ENCODE data around the gene FAH.

DNA sequence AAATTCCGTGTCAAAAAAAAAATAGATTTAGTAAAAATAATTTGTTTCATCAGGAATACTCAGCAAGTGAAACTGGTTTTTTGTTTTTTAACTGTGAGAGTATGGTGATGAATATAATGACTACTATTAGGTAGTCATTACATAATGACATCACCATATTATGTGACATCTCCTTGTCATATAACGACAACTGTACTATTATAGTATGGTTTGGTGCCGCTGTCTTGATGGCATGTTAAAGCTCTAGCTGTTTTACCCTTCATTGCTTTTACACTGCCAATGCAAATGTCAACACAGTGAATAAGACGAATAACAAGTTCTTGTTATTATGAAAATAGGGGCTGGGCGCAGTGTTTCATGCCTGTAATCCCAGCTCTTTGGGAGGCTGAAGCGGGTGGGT, 45.6 kb upstream of the FAH start:
- TF ChIP-seq CTCF (IDR thresholded peaks at IDR 0.05; ENCODE audit: low read depth, low read length, poor library complexity, severe bottlenecking) (no peak), EZH2phosphoT487 (IDR thresholded peaks at IDR 0.05; ENCODE audit: borderline replicate concordance, low read length) (no peak)

Measured in DOHH2 (cell line).